NB4 (cell line): ENCODE results near the gene UBE2F.

Source experiments
- MYC ChIP-seq: IDR thresholded peaks from 2 replicates; pipeline ENCODE4 v1.6.1; 2011; ENCODE audit warnings: low read depth, low read length
- POLR2A ChIP-seq: IDR thresholded peaks from 2 replicates; pipeline ENCODE4 v1.6.1; 2011; ENCODE audit warnings: mild to moderate bottlenecking; ENCODE audit not compliant: insufficient read length; ENCODE audit errors: extremely low read depth
- TF ChIP-seq, protein P1 (sequence below): IDR thresholded peaks from one replicate; pipeline ENCODE4 v1.5.1; 2012; ENCODE audit warnings: low read depth, low read length

DNA sequence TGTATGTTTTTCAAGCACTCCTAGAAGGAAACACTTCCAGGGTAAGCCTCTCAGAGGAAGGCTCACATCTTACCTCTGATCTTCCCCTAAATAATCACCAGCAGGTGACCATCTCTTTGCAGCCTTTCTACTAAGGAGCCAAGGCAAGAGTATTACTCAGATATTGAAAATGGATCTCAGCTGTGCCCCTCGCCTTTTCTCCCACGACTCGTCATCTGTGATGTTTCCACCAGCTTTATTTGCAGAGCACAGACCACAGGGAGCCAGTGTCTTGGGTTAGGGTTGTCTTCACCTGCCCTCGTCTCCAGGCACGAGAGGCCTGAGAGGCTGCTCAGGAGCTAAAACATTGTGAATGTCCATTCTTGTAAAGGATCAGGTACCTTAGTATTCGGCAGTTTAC, 77.0 kb downstream of the UBE2F start:
- TF ChIP-seq, protein P1, sequence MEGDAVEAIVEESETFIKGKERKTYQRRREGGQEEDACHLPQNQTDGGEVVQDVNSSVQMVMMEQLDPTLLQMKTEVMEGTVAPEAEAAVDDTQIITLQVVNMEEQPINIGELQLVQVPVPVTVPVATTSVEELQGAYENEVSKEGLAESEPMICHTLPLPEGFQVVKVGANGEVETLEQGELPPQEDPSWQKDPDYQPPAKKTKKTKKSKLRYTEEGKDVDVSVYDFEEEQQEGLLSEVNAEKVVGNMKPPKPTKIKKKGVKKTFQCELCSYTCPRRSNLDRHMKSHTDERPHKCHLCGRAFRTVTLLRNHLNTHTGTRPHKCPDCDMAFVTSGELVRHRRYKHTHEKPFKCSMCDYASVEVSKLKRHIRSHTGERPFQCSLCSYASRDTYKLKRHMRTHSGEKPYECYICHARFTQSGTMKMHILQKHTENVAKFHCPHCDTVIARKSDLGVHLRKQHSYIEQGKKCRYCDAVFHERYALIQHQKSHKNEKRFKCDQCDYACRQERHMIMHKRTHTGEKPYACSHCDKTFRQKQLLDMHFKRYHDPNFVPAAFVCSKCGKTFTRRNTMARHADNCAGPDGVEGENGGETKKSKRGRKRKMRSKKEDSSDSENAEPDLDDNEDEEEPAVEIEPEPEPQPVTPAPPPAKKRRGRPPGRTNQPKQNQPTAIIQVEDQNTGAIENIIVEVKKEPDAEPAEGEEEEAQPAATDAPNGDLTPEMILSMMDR, result no peak
- TF ChIP-seq POLR2A (no peak), MYC (no peak)
